Mucosa of rectum (tissue), 2 donors: ENCODE results near the gene DMRTC2.

Experiments used
- H3K27ac ChIP-seq, 2 donors: one replicate each; pipeline ENCODE4 v1.7.0; 2013; ENCODE audit warnings: inconsistent platforms in 2 of 2, low read depth in 2 of 2, low read length in 2 of 2
- H3K27me3 ChIP-seq, 2 donors: one replicate each; pipeline ENCODE4 v1.7.0; 2013; ENCODE audit warnings: low read length in 2 of 2; ENCODE audit not compliant: control insufficient read depth in 2 of 2, insufficient read depth in 2 of 2
- H3K36me3 ChIP-seq, 2 donors: one replicate each; pipeline ENCODE4 v1.7.0; 2013; ENCODE audit warnings: low read length in 2 of 2; ENCODE audit not compliant: control insufficient read depth in 2 of 2, insufficient read depth in 2 of 2
- H3K4me1 ChIP-seq, 2 donors: one replicate each; pipeline ENCODE4 v1.7.0; 2013; ENCODE audit warnings: low read length in 2 of 2, mild to moderate bottlenecking in 1 of 2; ENCODE audit not compliant: control insufficient read depth in 2 of 2, insufficient read depth in 2 of 2
- H3K4me3 ChIP-seq, 2 donors: one replicate each; pipeline ENCODE4 v1.7.0; 2013; ENCODE audit warnings: low read length in 2 of 2
- H3K9ac ChIP-seq, 2 donors: one replicate each; pipeline ENCODE4 v1.7.0; 2013; ENCODE audit warnings: low read length in 2 of 2, low read depth in 1 of 2, mild to moderate bottlenecking in 1 of 2
- H3K9me3 ChIP-seq, 2 donors: one replicate each; pipeline ENCODE4 v1.7.0; 2013; ENCODE audit warnings: low read length in 2 of 2; ENCODE audit not compliant: control insufficient read depth in 2 of 2
- donor health status: healthy.
- donor health status: Normal muscosa, but diverticular disease.

DMRTC2 gene

GRCh38 chr19:41896581-41896942, 51.7 kb downstream of the DMRTC2 start:
- H3K4me1 ChIP-seq: no peaks in the 10 kb centered on the region
- H3K36me3 ChIP-seq: peaks cover 45 to 57% of the 10 kb centered on the region in 2 donors

GRCh38 chr19:41897181-41897580, 52.3 kb downstream of the DMRTC2 start:
- H3K4me1 ChIP-seq: no peaks in the 10 kb centered on the region
- no peaks in the 10 kb centered on the region for H3K9me3 ChIP-seq
- no peak overlapping the region for H3K4me3 ChIP-seq
- peaks cover 45 to 57% of the 10 kb centered on the region in 2 donors for H3K36me3 ChIP-seq
- no peak overlapping the region for H3K9ac ChIP-seq
- H3K27me3 ChIP-seq: no peaks in the 10 kb centered on the region
- H3K27ac ChIP-seq: no peak overlapping the region

More at GRCh38 chr19:41896581-41896942, 51.7 kb downstream of the DMRTC2 start:
- Histone ChIP-seq H3K27me3 (no peaks in the 10 kb centered on the region), H3K9me3 (no peaks in the 10 kb centered on the region), H3K9ac (no peak overlapping the region), H3K4me3 (no peak overlapping the region), H3K27ac (no peak overlapping the region)

GRCh38 chr19:41897820-41898219, 53.0 kb downstream of the DMRTC2 start:
- H3K27ac ChIP-seq: no peak overlapping the region
- H3K36me3 ChIP-seq: peaks cover 45 to 60% of the 10 kb centered on the region in 2 donors
- no peaks in the 10 kb centered on the region for H3K27me3 ChIP-seq
- no peak overlapping the region for H3K9ac ChIP-seq
- H3K4me1 ChIP-seq: no peaks in the 10 kb centered on the region
- no peak overlapping the region for H3K4me3 ChIP-seq
- H3K9me3 ChIP-seq: no peaks in the 10 kb centered on the region

GRCh38 chr19:41898235-41898634, 53.4 kb downstream of the DMRTC2 start:
- Histone ChIP-seq H3K36me3 (peaks cover 46 to 61% of the 10 kb centered on the region in 2 donors), H3K4me3 (no peak overlapping the region), H3K27ac (no peak overlapping the region)

More at GRCh38 chr19:41898235-41898634, 53.4 kb downstream of the DMRTC2 start:
- Histone ChIP-seq H3K9ac (no peak overlapping the region), H3K4me1 (peaks cover 2 to 3% of the 10 kb centered on the region in 2 donors), H3K9me3 (no peaks in the 10 kb centered on the region), H3K27me3 (no peaks in the 10 kb centered on the region)
